ENCODE results near the gene CARD19.

DNA sequence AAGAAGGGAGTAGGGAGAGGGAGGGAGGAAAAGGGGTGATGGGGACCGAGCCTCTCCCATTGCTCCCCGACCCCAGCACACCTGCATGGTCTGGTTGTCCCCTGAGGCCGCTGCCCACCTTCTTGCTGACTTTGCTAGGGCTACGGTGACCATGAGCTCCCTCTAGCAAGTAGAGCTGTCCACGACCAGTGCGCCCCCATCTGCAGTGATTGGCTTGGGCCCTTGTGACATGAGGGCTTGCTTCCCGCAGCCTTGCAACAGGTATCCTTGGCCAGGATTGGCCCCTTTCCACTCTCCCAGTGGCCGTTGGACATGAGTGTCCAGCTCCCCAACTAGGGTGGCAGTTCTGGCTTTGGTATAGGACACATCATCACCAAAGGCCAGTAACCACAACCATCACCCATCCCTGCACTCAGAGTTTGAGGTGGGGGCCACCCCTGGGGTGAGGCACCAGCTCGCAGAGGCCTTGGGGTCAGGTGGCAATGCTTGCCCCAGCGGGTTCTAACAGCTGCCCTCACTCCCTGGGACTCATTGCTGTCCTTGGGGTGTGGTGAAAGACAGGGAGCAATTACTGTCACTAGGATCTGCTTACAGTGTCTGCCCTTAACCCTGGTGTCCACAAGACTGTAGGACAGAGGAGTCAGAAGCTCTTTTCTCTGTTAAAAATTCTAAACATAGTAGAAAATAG lies 55.2 kb downstream of the CARD19 start:
- TF ChIP-seq, protein P1, sequence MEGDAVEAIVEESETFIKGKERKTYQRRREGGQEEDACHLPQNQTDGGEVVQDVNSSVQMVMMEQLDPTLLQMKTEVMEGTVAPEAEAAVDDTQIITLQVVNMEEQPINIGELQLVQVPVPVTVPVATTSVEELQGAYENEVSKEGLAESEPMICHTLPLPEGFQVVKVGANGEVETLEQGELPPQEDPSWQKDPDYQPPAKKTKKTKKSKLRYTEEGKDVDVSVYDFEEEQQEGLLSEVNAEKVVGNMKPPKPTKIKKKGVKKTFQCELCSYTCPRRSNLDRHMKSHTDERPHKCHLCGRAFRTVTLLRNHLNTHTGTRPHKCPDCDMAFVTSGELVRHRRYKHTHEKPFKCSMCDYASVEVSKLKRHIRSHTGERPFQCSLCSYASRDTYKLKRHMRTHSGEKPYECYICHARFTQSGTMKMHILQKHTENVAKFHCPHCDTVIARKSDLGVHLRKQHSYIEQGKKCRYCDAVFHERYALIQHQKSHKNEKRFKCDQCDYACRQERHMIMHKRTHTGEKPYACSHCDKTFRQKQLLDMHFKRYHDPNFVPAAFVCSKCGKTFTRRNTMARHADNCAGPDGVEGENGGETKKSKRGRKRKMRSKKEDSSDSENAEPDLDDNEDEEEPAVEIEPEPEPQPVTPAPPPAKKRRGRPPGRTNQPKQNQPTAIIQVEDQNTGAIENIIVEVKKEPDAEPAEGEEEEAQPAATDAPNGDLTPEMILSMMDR (IDR thresholded peaks at IDR 0.05; ENCODE audit: low read depth, low read length, poor library complexity, severe bottlenecking), result no peak
- no peak for TF ChIP-seq EZH2phosphoT487 (IDR thresholded peaks at IDR 0.05; ENCODE audit: borderline replicate concordance, low read length)

All from DOHH2 (cell line).